Mucosa of descending colon (tissue), 3 donors: Measurements from ENCODE around the gene SNX11. TPM values are rescaled to one million over a fixed set of nuclear protein-coding genes. Genes with fewer than 3 reads are reported as not detected.
A peak's percentile ranks its signal among the peaks of the same experiment; 100 is the strongest.

Experiments
- ATAC-seq: fragments of 200-7000 bp; cut with Tn5 transposase; one replicate; pipeline ENCODE4 v1.9.1; 2020; ENCODE audit warnings: mild to moderate bottlenecking, moderate library complexity
- DNase-seq, 3 donors: peaks; one replicate each; pipeline ENCODE4 v3.0.0-alpha.2; 2020
- H3K36me3 ChIP-seq: fragments of 200-600 bp; one replicate; pipeline ENCODE4 v1.8.0; 2021; ENCODE audit warnings: low read depth, mild to moderate bottlenecking
- H3K4me1 ChIP-seq: fragments of 200-600 bp; one replicate; pipeline ENCODE4 v1.8.0; 2021; ENCODE audit warnings: low read depth, mild to moderate bottlenecking
- H3K4me3 ChIP-seq: fragments of 200-600 bp; one replicate; pipeline ENCODE4 v1.8.0; 2021; ENCODE audit warnings: mild to moderate bottlenecking
- H3K9me3 ChIP-seq: fragments of 200-600 bp; one replicate; pipeline ENCODE4 v1.8.0; 2021; ENCODE audit warnings: mild to moderate bottlenecking
- intact Hi-C, 2 donors: fragments of 100-400 bp; cut with DNase I in 1 of 2; cut with micrococcal nuclease in 1 of 2; formaldehyde crosslinking; loops; one replicate each; pipeline versions ENCODE4 v1.11.0 to v1.11.1; 2022; cut with DNase I, micrococcal nuclease
- microRNA-seq: library from miRNA; unstranded; fragments of <30 nt; microRNA quantifications from one replicate; pipeline ENCODE4, GENCODE V29; 2019
- total RNA-seq, 3 donors: library from RNA; stranded (reverse); fragmentation: NEBNext Ultra II Directional in 2 of 3; extraction: Animal tissue kit (Norgen Biotek cat#: 25700) in 2 of 3; gene quantifications; one replicate each; pipeline versions ENCODE4 v1.2.1 to v1.2.4, GENCODE V29; 2021 to 2023
- TF ChIP-seq, protein P1 (sequence below): fragments of 200-600 bp; IDR thresholded peaks from one replicate; pipeline ENCODE4 v1.8.0; 2022; ENCODE audit warnings: antibody characterized with exemption, mild to moderate bottlenecking
- donor health status: DM: no; HTN: no; CAD: no; lungs with moderate emphysema.
- donor health status: DM: no; HTN: no; CAD: no.
- donor health status: DM: no; HTN: yes; CAD: no.

Gene SNX11
- total RNA-seq, 3 donors from 2014 or later: 25.4 to 26.5 (median 25.4) TPM

DNA sequence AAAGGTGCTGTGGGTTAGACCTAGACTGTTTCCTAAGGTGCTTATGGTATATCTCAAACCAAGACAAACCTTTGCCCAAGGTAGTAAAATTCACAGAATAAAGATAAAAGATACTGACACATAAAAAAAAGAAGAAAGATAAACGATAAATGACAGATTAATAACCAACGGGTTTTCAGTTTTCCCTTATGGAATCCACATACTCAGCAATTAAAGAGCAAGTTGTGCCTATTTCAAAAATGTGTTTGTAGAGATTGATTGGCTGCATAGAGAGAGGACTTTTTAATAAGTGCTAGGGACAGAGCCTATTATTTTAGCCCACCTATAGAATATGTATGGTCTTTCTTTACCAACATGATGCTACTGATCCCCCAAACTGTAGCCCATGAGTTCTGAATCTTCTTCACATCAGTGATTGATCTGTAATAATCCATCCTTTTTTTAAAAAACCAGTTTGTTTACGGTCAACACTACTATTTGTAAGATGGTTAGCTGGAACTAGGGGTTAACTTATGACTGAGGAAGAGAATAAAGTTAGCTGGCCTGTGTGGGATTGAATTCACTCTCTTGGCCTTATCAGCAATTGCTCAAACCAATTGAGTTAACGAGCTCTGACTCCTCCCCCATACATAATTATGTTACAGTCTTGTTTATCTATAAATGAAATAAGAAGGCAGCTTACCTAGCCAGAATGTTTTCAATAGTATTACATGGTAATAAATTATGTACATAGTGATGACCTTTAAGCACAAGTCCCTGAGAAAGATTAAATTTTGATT is 53.8 kb downstream of the SNX11 start:
- no peaks in the 10 kb centered on the region for H3K36me3 ChIP-seq
- intact Hi-C loops: no loop called here
- no peaks in the 10 kb centered on the region for H3K9me3 ChIP-seq
- H3K4me1 ChIP-seq: peaks cover 25% of the 10 kb centered on the region
- no peak overlapping the region for H3K4me3 ChIP-seq
- TF ChIP-seq, protein P1, sequence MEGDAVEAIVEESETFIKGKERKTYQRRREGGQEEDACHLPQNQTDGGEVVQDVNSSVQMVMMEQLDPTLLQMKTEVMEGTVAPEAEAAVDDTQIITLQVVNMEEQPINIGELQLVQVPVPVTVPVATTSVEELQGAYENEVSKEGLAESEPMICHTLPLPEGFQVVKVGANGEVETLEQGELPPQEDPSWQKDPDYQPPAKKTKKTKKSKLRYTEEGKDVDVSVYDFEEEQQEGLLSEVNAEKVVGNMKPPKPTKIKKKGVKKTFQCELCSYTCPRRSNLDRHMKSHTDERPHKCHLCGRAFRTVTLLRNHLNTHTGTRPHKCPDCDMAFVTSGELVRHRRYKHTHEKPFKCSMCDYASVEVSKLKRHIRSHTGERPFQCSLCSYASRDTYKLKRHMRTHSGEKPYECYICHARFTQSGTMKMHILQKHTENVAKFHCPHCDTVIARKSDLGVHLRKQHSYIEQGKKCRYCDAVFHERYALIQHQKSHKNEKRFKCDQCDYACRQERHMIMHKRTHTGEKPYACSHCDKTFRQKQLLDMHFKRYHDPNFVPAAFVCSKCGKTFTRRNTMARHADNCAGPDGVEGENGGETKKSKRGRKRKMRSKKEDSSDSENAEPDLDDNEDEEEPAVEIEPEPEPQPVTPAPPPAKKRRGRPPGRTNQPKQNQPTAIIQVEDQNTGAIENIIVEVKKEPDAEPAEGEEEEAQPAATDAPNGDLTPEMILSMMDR: no peak
- ATAC-seq (no peak), DNase-seq (no peak)

DNA sequence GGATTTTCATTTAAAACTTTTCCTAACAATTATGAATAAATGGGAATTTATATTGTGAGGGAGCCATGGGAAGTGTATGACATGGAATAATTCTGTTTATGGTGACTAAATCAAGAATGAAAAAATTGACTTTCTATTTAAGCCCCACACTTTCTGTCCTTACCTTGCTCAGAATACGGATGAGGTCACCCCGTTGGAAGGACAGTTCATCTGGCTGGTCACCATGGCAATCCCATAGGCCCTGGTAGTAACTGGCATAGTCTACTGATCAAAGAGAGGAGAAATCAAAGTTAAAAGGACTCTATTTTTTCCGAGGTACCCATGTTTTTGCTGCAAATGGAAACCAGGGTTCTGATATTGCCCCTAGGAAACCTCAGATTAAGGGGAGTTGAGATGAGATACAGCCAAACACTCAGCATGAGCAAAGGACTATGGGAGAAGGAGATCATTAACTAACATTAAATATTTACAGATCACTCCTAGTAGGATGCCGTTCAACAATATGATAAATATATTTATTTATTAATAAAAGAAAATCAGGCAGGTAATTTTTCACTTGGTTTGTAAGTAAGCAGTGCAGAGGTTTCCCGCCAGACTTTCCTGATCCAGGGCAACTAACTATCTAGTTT is 54.9 kb downstream of the SNX11 start:
- no peak for ATAC-seq
- Histone ChIP-seq H3K36me3 (no peaks in the 10 kb centered on the region), H3K4me1 (peaks cover 25% of the 10 kb centered on the region), H3K4me3 (no peak overlapping the region), H3K9me3 (no peaks in the 10 kb centered on the region)
- intact Hi-C loops: no loop called here
- DNase-seq: no peak
- TF ChIP-seq, protein P1: no peak

DNA sequence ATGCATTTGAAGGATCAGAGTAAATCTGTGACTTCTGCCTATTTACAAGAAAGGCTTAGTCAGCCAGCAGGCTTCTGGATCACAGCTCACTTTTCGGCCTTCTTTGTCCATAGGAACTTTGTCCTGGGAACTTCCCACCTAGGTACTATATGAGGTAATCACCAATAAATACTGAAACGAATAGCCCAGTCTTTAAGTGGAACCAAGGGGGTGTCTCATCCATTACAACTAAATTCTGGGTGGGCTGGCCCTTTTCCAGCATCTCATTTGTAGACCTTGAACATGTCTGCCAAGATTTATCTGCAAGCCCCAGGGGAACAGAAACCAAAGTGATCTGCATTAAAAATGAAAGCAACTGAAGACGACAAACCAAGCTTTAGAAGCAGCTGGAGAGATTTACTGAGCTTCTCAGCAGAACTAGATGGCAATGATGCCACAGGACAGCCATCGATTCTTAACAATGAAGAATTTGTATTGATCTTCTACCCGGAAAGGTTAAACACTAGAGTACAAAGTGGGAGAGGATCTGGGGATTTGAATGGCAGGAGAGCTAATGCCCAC is 55.5 kb downstream of the SNX11 start:
- ATAC-seq (peak; percentile 76), DNase-seq (peak in 1 of 3 donors; percentile 37)
- H3K4me3 ChIP-seq: no peak overlapping the region
- H3K4me1 ChIP-seq: peaks cover 25% of the 10 kb centered on the region
- TF ChIP-seq, protein P1: no peak
- intact Hi-C loops: no loop called here
- no peaks in the 10 kb centered on the region for H3K36me3 ChIP-seq
- H3K9me3 ChIP-seq: no peaks in the 10 kb centered on the region

DNA sequence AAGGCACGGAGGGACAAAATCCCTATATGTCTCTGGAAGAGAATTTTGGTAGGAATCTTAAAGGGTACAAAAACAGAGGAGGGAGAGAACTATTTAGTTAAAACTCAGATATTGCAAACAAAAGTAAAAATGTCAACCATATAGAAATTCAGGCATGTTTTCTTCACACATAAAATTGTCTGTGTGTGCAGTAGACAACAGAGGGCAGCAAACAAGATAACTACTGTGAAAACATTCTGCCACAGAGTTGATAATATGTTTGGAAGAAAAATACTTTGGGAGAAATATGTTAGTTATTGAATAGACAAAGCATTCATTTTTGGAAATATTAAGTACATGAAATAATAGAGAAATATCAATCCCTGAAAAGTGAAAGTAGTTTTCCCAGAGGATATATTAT is 56.2 kb downstream of the SNX11 start:
- Histone ChIP-seq H3K4me1 (peaks cover 25% of the 10 kb centered on the region), H3K4me3 (no peak overlapping the region), H3K9me3 (no peaks in the 10 kb centered on the region), H3K36me3 (no peaks in the 10 kb centered on the region)
- ATAC-seq: no peak
- TF ChIP-seq, protein P1: no peak
- no peak for DNase-seq
- intact Hi-C loops: no loop called here

DNA sequence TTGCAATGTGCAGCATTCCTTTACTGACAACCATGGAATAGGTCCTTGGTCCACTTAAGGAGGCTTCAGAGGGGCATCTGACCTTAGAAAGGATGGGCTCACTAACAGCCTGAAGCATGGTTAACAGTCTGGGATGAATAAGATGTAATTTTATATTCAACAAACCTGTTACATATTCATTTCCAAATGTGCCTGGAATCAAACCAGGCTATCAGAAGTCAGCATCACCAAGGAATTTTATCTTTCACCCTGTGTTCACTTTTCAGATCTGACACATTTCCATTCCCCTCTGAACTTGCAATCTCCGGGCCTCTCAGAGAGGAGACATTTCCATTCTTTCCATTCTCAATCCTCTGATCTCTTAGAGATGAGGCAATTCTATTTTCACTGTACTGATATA is 62.4 kb downstream of the SNX11 start:
- ATAC-seq: no peak
- Histone ChIP-seq H3K36me3 (no peaks in the 10 kb centered on the region), H3K4me3 (no peak overlapping the region), H3K9me3 (no peaks in the 10 kb centered on the region), H3K4me1 (no peaks in the 10 kb centered on the region)
- TF ChIP-seq, protein P1: no peak
- intact Hi-C loops: no loop called here
- no peak for DNase-seq

Small RNA genes within 50 kb of the gene (microRNA-seq; reads per million reads assigned to microRNA genes)
- not detected for gene MIR1203

Other genes with a start within 250 kb of the SNX11 start
- gene SP2, start 211.5 kb upstream of the SNX11 start, total RNA-seq: 10 to 100 TPM; 21.7 to 24.2 (median 21.7) TPM
- gene PNPO, start 166.2 kb upstream of the SNX11 start, total RNA-seq: 10 to 100 TPM; 22.8 to 32.0 (median 24.8) TPM
- 100 to 1,000 TPM; 101 to 347 (median 243) TPM for gene PRR15L, start 149.9 kb upstream of the SNX11 start, total RNA-seq
- 100 to 1,000 TPM; 136 to 215 (median 163) TPM for gene CDK5RAP3, start 136.7 kb upstream of the SNX11 start, total RNA-seq
- 10 to 100 TPM in 2 of 3 donors, 1 to 10 TPM in 1; 3.9 to 43.3 (median 14.3) TPM for gene COPZ2, start 70.0 kb upstream of the SNX11 start, total RNA-seq
- gene NFE2L1, start 59.4 kb upstream of the SNX11 start, total RNA-seq: 100 to 1,000 TPM; 182 to 275 (median 247) TPM
- gene CBX1, start 6.3 kb upstream of the SNX11 start, total RNA-seq: 10 to 100 TPM; 27.5 to 45.3 (median 28.8) TPM